ENCODE measurements around the gene MRPL36.

- TF ChIP-seq CTCF (optimal IDR thresholded peaks at IDR 0.05 in 1 of 3, IDR thresholded peaks at IDR 0.05 in 1 of 3, conservative IDR thresholded peaks at IDR 0.05 in 1 of 3; ENCODE audit: extremely low read depth in 1 of 3, insufficient read depth in 2 of 3, low read length in 3 of 3) (no peak), EZH2 (IDR thresholded peaks at IDR 0.05; ENCODE audit: low read length) (no peak)
Observed at GRCh38 chr5:1830571-1831228, 31.1 kb upstream of the MRPL36 start.

Measured in keratinocyte (primary cell).